Measurements from ENCODE around the gene KCNIP2. TPM values are rescaled to one million over a fixed set of nuclear protein-coding genes. Genes with fewer than 3 reads are reported as not detected.
A peak's percentile ranks its signal among the peaks of the same experiment; 100 is the strongest.

KCNIP2 gene
- total RNA-seq, 3 donors from 2014 or later, result 11.9 to 90.4 (median 20.6) TPM

- H3K4me1 ChIP-seq, result peaks cover 6 to 12% of the 10 kb centered on the region in 2 donors
- intact Hi-C loops (cut with DNase I; ENCODE audit: low total_unique reads), result no loop called here
Measured at GRCh38 chr10:101780818-101781654, 62.6 kb downstream of the KCNIP2 start.

GRCh38 chr10:101780187-101780817, 63.3 kb downstream of the KCNIP2 start:
- no peak overlapping the region for H3K27ac ChIP-seq
- no peaks in the 10 kb centered on the region for H3K36me3 ChIP-seq
- no peaks in the 10 kb centered on the region for H3K9me3 ChIP-seq
- H3K4me1 ChIP-seq, result peaks cover 9 to 12% of the 10 kb centered on the region in 2 donors
- TF ChIP-seq CTCF (IDR thresholded peaks at IDR 0.05) (no peak), POLR2AphosphoS5 (IDR thresholded peaks at IDR 0.05) (no peak), POLR2A (IDR thresholded peaks at IDR 0.05) (no peak)
- peak overlapping the region; percentile 36 to 60 (median 44) for H3K4me3 ChIP-seq
- DNase-seq (ENCODE audit: low spot score in 2 of 2), result no peak
- peaks cover 4 to 39% of the 10 kb centered on the region in 2 donors for H3K27me3 ChIP-seq
- intact Hi-C loops (cut with DNase I; ENCODE audit: low total_unique reads), result no loop called here

More at GRCh38 chr10:101780818-101781654, 62.6 kb downstream of the KCNIP2 start:
- TF ChIP-seq POLR2AphosphoS5 (IDR thresholded peaks at IDR 0.05), result no peak
- no peak for TF ChIP-seq POLR2A (IDR thresholded peaks at IDR 0.05)
- TF ChIP-seq CTCF (IDR thresholded peaks at IDR 0.05), result peak; percentile 40 to 85 (median 71)
- H3K4me3 ChIP-seq, result no peak overlapping the region
- H3K27ac ChIP-seq, result no peak overlapping the region
- DNase-seq (ENCODE audit: low spot score in 2 of 2), result no peak
- peaks cover 4 to 35% of the 10 kb centered on the region in 2 donors for H3K27me3 ChIP-seq
- H3K9me3 ChIP-seq, result no peaks in the 10 kb centered on the region
- no peaks in the 10 kb centered on the region for H3K36me3 ChIP-seq

GRCh38 chr10:101779544-101780186, 63.9 kb downstream of the KCNIP2 start:
- Histone ChIP-seq H3K4me3 (peak overlapping the region; percentile 36 to 60 (median 44)), H3K27me3 (peaks cover 10 to 45% of the 10 kb centered on the region in 2 donors), H3K4me1 (peaks cover 12% of the 10 kb centered on the region in 2 donors), H3K36me3 (no peaks in the 10 kb centered on the region), H3K27ac (no peak overlapping the region), H3K9me3 (no peaks in the 10 kb centered on the region)
- peak; percentile 41 to 82 for DNase-seq (ENCODE audit: low spot score in 2 of 2)
- TF ChIP-seq CTCF (IDR thresholded peaks at IDR 0.05) (peak in 2 of 3 donors; percentile 69 to 70), POLR2AphosphoS5 (IDR thresholded peaks at IDR 0.05) (no peak), POLR2A (IDR thresholded peaks at IDR 0.05) (no peak)
- intact Hi-C loops (cut with DNase I; ENCODE audit: low total_unique reads), result loop anchor here (10.0 kb wide), 1 partner anchor 175 kb away; no protein-coding TSS in a partner anchor

- intact Hi-C loops (cut with DNase I; ENCODE audit: low total_unique reads), result loop anchor here (10.0 kb wide), 1 partner anchor 174 kb away; no protein-coding TSS in a partner anchor
- peaks cover 12% of the 10 kb centered on the region in 2 donors for H3K4me1 ChIP-seq
- no peaks in the 10 kb centered on the region for H3K9me3 ChIP-seq
- H3K27me3 ChIP-seq, result peaks cover 10 to 52% of the 10 kb centered on the region in 2 donors
- peak overlapping the region; percentile 36 to 60 (median 44) for H3K4me3 ChIP-seq
- no peaks in the 10 kb centered on the region for H3K36me3 ChIP-seq
- no peak for DNase-seq (ENCODE audit: low spot score in 2 of 2)
- no peak for TF ChIP-seq POLR2A (IDR thresholded peaks at IDR 0.05)
- TF ChIP-seq POLR2AphosphoS5 (IDR thresholded peaks at IDR 0.05), result no peak
- TF ChIP-seq CTCF (IDR thresholded peaks at IDR 0.05), result no peak
- H3K27ac ChIP-seq, result no peak overlapping the region
Measured at GRCh38 chr10:101778781-101779543, 64.6 kb downstream of the KCNIP2 start.
